ENCODE results near the gene ANAPC16.
"Not testable (repeated sequence)": the region's sequence is repeated elsewhere in the genome, so short reads cannot be mapped to it uniquely, and the experiment has no call there.

ANAPC16 gene

GRCh38 chr10:72241691-72242252, 26.0 kb downstream of the ANAPC16 start:
- H3K4me3 ChIP-seq (ENCODE audit: control insufficient read depth, low read depth, low read length): no peak overlapping the region
- DNase-seq (ENCODE audit: low read depth): no peak
- TF ChIP-seq CTCF (conservative IDR thresholded peaks at IDR 0.05; ENCODE audit: control insufficient read depth, insufficient read depth, low read depth, low read length): no peak

- no peak overlapping the region for H3K4me3 ChIP-seq (ENCODE audit: control insufficient read depth, low read depth, low read length)
- no peak for TF ChIP-seq CTCF (conservative IDR thresholded peaks at IDR 0.05; ENCODE audit: control insufficient read depth, insufficient read depth, low read depth, low read length)
- DNase-seq (ENCODE audit: low read depth): peak; percentile 75
Observed at GRCh38 chr10:72242675-72243074, 26.9 kb downstream of the ANAPC16 start.

- H3K4me3 ChIP-seq (ENCODE audit: control insufficient read depth, low read depth, low read length): no peak overlapping the region
- peak; percentile 60 for TF ChIP-seq CTCF (conservative IDR thresholded peaks at IDR 0.05; ENCODE audit: control insufficient read depth, insufficient read depth, low read depth, low read length)
- peak; percentile 98 for DNase-seq (ENCODE audit: low read depth)
Observed at GRCh38 chr10:72243822-72244437, 28.1 kb downstream of the ANAPC16 start.

GRCh38 chr10:72244573-72245038, 28.8 kb downstream of the ANAPC16 start:
- H3K4me3 ChIP-seq (ENCODE audit: control insufficient read depth, low read depth, low read length): no peak overlapping the region
- DNase-seq (ENCODE audit: low read depth): no peak
- no peak for TF ChIP-seq CTCF (conservative IDR thresholded peaks at IDR 0.05; ENCODE audit: control insufficient read depth, insufficient read depth, low read depth, low read length)

GRCh38 chr10:72245949-72246525, 30.2 kb downstream of the ANAPC16 start:
- TF ChIP-seq CTCF (conservative IDR thresholded peaks at IDR 0.05; ENCODE audit: control insufficient read depth, insufficient read depth, low read depth, low read length): no peak
- peak; percentile 39 for DNase-seq (ENCODE audit: low read depth)
- H3K4me3 ChIP-seq (ENCODE audit: control insufficient read depth, low read depth, low read length): no peak overlapping the region

GRCh38 chr10:72248468-72249151, 32.8 kb downstream of the ANAPC16 start:
- peak overlapping the region; percentile 18 for H3K4me3 ChIP-seq (ENCODE audit: control insufficient read depth, low read depth, low read length)
- peak; percentile 87 for DNase-seq (ENCODE audit: low read depth)
- no peak for TF ChIP-seq CTCF (conservative IDR thresholded peaks at IDR 0.05; ENCODE audit: control insufficient read depth, insufficient read depth, low read depth, low read length)

- not testable (repeated sequence) for H3K4me3 ChIP-seq (ENCODE audit: control insufficient read depth, low read depth, low read length); DNase-seq (ENCODE audit: low read depth)
Observed at GRCh38 chr10:72249176-72249862, 33.5 kb downstream of the ANAPC16 start.

Measured in fibroblast of mammary gland (primary cell).